AG04449 (cell line): ENCODE data around the gene LIG4.
A peak's percentile ranks its signal among the peaks of the same experiment; 100 is the strongest.
"Not testable (repeated sequence)": the region's sequence is repeated elsewhere in the genome, so short reads cannot be mapped to it uniquely, and the experiment has no call there.

Source experiments
- CTCF ChIA-PET: fragments of 350-600 bp; formaldehyde crosslinking; extraction: SDS; loops from one replicate; lab custom pipeline; 2021; ENCODE audit warnings: antibody characterized with exemption; lab: Yijun Ruan, JAX
- POLR2A ChIA-PET: fragments of 400-600, 350-600 bp; formaldehyde crosslinking; extraction: SDS; loops from one replicate; lab custom pipeline; 2020; ENCODE audit warnings: antibody characterized with exemption, inconsistent platforms; lab: Yijun Ruan, JAX
- DNase-seq: peaks from one replicate; pipeline ENCODE4 v3.0.0-alpha.2; 2010; ENCODE audit warnings: low read depth, low spot score
- H3K4me3 ChIP-seq: 2 replicates; pipeline ENCODE4 v1.5.1; 2011; ENCODE audit warnings: low read depth, mild to moderate bottlenecking, control low read depth, low read length
- TF ChIP-seq, protein P1 (sequence below): IDR thresholded peaks from one replicate; pipeline ENCODE4 v1.5.1; 2011; ENCODE audit warnings: mild to moderate bottlenecking, moderate library complexity, low read length, control low read depth, inconsistent platforms; ENCODE audit not compliant: insufficient read depth; ENCODE audit errors: missing control alignments

The LIG4 gene

DNA sequence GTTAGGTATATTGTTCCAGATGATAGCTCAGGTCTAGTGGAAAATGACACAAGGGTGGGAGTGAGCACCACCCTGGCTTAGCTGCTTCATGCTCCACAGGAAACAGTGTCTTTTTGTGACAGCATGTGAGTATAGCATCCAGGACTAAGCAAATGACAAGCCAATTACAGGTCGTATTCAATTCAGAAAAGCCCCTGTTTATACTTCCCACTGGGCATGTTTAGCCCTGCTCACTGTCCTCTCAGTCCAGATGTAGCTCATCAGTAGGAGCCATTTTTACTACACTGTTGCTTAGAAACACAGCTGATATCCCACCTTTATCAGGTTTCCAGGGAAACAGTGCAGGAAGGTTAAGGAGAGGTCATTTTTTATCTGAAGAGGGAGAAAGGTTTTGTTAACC, 10.8 kb upstream of the LIG4 start:
- no peak overlapping the region for H3K4me3 ChIP-seq
- CTCF ChIA-PET: interaction anchor here (0.8 to 1.0 kb wide), 2 partner anchors 10 to 669 kb away, joined by 3 read pairs; no protein-coding TSS in a partner anchor

DNA sequence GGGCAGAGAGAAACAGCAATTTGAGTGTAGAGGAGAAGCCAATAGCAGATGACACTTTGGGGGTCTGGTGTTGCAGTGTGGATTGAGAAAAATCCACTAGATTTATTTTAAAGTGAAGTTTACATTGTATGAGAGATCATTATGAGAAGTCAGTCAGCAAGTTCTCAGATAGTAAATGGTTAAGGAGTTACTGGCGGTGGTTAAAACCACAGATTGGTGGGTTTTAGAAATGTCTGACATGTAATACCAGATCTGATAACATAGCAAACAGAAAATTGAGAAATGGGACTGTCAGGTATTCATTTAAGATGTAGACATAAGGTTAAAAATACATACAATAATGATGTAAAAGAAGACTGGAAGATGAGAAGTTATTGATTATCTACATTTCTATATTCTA, 10.1 kb upstream of the LIG4 start:
- TF ChIP-seq, protein P1, sequence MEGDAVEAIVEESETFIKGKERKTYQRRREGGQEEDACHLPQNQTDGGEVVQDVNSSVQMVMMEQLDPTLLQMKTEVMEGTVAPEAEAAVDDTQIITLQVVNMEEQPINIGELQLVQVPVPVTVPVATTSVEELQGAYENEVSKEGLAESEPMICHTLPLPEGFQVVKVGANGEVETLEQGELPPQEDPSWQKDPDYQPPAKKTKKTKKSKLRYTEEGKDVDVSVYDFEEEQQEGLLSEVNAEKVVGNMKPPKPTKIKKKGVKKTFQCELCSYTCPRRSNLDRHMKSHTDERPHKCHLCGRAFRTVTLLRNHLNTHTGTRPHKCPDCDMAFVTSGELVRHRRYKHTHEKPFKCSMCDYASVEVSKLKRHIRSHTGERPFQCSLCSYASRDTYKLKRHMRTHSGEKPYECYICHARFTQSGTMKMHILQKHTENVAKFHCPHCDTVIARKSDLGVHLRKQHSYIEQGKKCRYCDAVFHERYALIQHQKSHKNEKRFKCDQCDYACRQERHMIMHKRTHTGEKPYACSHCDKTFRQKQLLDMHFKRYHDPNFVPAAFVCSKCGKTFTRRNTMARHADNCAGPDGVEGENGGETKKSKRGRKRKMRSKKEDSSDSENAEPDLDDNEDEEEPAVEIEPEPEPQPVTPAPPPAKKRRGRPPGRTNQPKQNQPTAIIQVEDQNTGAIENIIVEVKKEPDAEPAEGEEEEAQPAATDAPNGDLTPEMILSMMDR: no peak
- H3K4me3 ChIP-seq: no peak overlapping the region
- CTCF ChIA-PET: interaction anchor here (1.4 kb wide), 1 partner anchor 14 kb away, joined by 4 read pairs; no protein-coding TSS in a partner anchor
- POLR2A ChIA-PET: no interaction called here
- DNase-seq: no peak

More for the DNA sequence above, 10.8 kb upstream of the LIG4 start:
- TF ChIP-seq, protein P1: no peak
- POLR2A ChIA-PET: no interaction called here
- no peak for DNase-seq

DNA sequence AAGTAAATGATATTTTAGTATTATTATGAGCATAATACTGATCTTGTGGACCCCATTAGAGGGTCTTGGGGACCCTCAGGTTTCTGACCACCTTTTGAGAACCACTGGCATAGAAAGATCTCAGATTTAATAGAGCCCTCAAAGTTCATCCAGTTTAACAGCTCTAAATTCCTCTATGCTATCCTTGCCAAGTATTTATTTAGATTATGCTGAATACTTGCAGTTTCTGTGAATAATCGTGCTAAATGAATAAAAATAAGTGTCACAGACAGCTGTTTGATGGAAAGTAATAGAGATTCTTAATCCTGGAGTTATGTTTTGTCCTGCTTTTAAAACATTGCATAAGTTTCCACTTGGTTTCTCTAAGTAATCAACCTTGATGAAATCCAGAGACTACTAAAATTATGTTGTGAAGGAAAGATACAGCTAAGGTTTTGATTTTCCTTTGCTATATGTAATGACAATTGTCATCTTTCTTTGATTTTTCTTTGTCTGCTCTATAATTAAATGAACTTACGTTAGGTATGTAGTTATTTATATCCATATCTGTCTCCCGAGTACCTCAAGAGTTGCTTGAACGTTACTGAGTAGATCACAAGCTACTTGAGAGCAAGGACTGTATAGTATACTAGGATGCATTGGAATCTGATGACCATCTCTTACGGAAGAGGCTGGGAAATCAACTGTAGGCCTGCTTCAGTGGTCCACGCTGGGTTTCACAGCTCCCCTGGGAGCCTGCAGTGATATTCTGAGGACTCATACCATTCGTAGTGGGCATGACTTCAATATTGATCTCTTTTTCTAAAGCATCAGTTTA, 8.6 kb upstream of the LIG4 start:
- TF ChIP-seq, protein P1: no peak
- ChIA-PET CTCF (interaction anchor here (1.4 kb wide), 2 partner anchors 16 to 671 kb away, joined by 4 read pairs; no protein-coding TSS in a partner anchor), POLR2A (no interaction called here)
- no peak overlapping the region for H3K4me3 ChIP-seq
- no peak for DNase-seq

- ChIA-PET POLR2A (no interaction called here), CTCF (interaction anchor here (1.9 kb wide), 1 partner anchor 9 kb away, joined by 5 read pairs; no protein-coding TSS in a partner anchor)
- H3K4me3 ChIP-seq: no peak overlapping the region
- no peak for DNase-seq
- TF ChIP-seq, protein P1: no peak
Measured at GRCh38 chr13:108220041-108220440, 4.7 kb upstream of the LIG4 start.

- H3K4me3 ChIP-seq: peak within 1 kb of the TSS; percentile 87
- CTCF ChIA-PET: interaction anchor here (1.0 kb wide), 1 partner anchor 9 kb away, joined by 3 read pairs; no protein-coding TSS in a partner anchor
- TF ChIP-seq, protein P1: peak; percentile 1
- peak; percentile 34 for DNase-seq
- POLR2A ChIA-PET: no interaction called here
Measured at GRCh38 chr13:108218044-108218974, 3.0 kb upstream of the LIG4 start, which contains the start of gene ABHD13. Gene ABHD13 (plus strand): TSS chr13:108218392. CDS start chr13:108229219, 10,827 bp downstream.

GRCh38 chr13:108217307-108218043, 2.1 kb upstream of the LIG4 start:
- CTCF ChIA-PET: interaction anchor here (1.0 kb wide), 1 partner anchor 10 kb away, joined by 3 read pairs; no protein-coding TSS in a partner anchor
- peak overlapping the region; percentile 87 for H3K4me3 ChIP-seq
- POLR2A ChIA-PET, DNase-seq: not testable (repeated sequence)
